ENCODE data around the gene BMP8B.
A peak's percentile ranks its signal among the peaks of the same experiment; 100 is the strongest.
"Not testable (repeated sequence)": the region's sequence is repeated elsewhere in the genome, so short reads cannot be mapped to it uniquely, and the experiment has no call there.

BMP8B gene

DNA sequence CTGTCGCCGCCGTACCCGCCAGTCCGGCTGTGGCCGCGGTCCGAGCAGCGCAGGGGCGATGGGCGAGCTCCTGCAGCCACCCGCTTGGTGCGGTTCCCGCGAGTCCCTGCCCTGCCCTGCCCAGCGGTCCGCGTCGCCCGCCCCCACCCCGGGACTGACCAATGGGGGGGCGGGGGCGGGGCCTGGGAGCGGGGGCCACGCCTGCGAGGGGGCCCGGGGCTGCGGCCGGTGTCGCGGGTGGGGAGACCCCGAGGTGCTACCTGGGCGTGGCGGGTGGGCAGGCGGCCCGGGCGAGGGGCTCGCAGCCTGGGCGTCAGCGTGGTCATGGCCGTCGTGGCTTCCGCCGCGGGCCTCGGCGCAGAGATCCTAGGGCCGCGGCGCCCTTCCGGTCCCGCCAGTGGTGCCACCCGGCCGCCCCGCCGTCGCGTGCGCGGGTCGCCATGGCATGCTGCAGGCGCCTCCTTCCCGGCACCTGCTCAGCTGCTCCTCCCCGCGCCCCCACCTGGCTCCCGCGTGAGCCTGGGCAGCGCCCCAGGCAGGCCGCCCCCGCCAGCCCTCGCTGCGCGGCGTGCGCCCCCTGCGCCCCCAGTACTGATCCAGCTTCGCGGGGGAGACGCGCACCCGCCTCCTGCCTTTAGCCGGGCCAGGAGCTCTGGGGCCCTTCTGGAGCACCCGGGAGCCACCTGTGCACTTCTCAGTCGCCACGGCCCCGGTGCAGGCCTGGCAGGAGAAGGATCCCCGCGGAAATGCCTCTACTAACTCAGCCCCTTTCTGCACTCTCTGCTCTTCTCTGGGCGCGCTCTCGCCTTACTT is at the start of gene BMP8B:
Gene BMP8B (minus strand): TSS at position 108 of the 813 bp plus-strand sequence. CDS start 380 bp downstream, outside the sequence.
- DNase-seq, result peak; percentile 37

DNA sequence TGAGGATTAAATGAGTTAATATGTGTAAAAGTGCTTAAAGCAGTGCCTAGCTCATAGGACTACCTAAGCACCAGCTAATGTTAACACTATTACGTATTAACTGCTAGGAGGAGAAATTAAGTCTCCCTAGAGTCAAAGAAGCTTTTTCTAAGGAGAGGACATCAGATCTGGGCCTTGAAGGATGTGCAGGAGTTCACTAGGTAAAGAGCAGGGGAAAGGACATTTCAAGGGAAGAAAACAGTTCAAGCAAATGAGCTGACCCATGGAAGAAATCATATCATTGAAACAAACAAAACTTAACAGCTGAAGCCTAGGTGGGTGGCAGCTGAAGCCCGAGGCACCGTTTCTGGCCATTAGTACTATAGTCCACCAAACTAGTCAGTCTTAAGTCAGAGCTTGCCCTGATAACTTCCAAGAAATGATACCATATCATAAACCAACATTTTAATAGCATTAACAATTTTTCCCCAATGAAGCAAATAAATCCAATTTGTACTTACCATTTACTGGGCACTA is 48.0 kb upstream of the BMP8B start:
- DNase-seq, result no peak

DNA sequence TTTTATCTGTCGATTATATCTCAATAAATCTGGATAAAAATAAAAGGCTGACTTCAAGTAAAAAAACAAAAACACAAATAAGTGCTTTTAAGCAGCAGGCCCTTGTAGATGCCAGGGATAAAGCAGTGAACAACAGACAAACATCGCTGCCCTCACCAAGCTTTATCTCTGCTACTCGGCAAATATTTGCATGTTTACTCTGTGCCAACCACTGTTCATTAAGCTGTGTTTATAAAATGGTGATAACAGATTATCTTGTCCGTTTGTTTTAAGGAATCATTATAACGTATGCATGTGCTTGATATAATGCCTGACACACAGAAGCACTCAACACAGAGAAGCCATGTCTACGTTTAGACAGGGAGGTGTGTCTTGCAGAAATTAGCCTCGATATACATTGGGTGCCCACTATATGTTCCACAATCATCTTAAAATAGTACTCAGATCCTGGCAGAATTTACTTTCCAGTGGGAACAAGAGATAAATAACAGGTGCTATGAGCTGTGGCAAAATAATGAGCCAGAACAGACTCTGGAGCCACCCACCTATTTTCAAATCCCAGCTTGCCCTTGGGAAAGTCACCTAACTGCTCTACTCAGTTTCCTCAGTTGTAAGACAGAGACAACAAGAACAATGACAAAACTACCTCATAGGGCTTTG is 47.4 kb upstream of the BMP8B start:
- DNase-seq, result no peak

- no peak for DNase-seq
These were observed 46.4 kb upstream of the BMP8B start for GRCh38 chr1:39835110-39835509.

- no peak for DNase-seq
These were observed 45.1 kb upstream of the BMP8B start for GRCh38 chr1:39833621-39834385.

GRCh38 chr1:39833121-39833520 is 44.5 kb upstream of the BMP8B start:
- DNase-seq, result no peak

DNA sequence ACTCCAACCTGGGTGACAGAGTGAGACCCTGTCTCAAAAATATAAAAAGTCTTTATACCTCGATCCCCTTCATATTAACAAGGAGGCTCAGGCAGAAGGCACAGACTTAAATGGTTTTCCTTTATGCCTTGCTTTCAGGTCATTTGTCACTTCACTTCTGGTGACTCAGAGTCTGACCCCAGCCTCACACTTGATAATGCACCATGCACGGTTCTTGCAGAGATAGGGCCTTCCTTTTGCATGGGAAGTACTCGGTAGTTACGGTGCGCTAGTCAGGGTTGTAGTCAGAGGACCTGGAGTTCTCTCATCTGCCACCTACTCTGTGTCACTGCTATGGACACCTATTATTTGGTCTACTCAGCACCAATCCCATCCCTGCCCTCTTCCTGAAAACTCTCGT is 43.6 kb upstream of the BMP8B start:
- DNase-seq, result no peak

DNA sequence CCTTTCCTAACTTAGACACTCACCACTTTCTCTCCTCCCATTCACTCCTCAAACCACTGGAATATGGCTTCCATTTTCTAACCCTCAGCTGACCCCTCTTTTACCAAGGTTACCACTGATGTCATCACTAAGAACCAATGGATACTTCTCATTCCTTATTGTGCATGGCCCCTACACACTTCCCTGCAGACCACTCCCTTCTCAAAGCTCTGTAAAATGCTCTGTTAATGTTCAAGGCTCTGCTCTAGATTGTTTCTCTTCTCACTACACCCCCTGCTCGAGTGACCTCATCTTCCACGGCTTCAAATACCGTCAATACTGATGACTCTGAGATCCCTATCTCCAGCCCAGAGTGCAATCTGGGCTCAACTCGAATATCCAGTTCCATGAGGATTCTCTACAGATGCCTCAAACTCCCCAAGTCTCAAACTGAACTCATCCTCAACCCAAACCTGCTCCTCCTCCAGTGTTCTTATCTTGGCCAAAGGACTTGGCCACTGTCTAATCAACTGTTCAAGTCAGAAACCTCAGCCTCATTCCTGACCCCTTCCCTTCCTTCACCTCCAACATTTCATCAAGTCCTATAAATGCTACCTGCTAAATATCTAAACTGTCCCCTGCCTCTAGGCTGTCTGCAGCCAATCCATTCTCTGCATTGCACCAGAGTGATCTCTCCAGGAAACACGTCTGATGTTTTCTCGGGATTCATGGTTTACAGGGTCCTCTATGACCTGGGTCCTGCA is 41.3 kb upstream of the BMP8B start:
- DNase-seq, result no peak

DNA sequence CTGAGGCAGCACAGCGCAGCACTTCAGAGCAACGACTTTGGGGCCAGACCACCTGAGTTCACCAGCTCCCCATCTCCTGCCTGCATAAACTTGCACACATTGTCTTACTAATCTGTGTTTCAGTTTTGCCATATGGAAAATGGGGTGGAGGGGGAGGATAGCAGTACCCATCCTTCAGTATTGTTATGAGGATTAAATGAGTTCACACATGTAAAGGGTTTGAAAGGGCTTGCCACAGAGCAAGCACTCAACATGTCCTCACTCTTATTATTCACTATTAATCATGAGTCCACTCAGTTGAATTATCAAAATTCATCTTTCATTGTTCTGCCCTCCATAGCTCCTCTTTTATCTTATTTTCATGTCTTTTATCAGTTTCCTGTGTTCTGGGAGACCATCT is 40.1 kb upstream of the BMP8B start:
- no peak for DNase-seq

GRCh38 chr1:39828255-39828654 is 39.6 kb upstream of the BMP8B start:
- DNase-seq, result not testable (repeated sequence)

GRCh38 chr1:39827201-39827600 is 38.5 kb upstream of the BMP8B start:
- no peak for DNase-seq

- DNase-seq, result no peak
These were observed 37.9 kb upstream of the BMP8B start for GRCh38 chr1:39826583-39826982.

DNA sequence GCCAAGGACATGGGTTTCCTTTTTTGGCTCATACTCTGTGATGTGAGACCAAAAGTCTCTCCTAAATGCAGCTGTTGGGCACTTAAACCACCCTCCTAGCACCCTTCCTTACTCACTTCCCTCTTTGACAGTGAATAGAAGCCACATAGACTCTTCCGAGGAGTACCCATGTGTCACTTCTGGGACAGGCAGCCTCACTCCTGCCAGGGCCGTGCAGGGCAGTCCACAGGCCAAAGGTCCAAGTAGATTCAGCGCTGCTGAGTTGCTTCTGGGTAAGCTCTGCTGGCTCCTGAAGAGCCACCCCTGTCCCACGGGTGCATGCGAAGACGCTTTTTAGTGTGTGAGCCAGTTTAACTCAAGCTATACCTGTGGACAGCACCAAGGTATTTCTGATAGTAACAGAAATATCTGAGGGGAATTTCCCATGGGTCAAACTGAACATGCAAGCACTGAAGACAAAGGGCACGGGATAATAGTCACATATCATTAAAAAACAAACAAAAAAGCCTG is 36.8 kb upstream of the BMP8B start:
- no peak for DNase-seq

DNA sequence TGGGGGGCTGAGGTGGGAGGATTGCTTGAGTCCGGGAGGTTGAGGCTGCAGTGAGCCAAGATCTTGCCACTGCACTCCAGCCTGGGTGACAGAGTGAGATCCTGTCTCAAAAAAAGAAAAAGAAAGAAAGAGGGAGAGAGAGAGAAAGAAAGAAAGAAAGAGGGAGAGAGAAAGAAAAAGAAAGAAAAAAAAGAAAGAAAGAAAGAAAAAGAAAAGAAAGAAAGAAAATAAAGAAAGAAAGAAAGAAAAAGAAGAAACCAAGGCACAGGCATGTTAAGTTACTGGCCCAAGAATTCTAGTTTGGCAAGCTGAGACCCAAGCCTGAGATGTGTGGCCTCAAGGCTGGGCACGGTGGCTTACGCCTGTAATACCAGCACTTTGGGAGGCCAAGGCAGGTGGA is 34.8 kb upstream of the BMP8B start:
- DNase-seq, result not testable (repeated sequence)

DNA sequence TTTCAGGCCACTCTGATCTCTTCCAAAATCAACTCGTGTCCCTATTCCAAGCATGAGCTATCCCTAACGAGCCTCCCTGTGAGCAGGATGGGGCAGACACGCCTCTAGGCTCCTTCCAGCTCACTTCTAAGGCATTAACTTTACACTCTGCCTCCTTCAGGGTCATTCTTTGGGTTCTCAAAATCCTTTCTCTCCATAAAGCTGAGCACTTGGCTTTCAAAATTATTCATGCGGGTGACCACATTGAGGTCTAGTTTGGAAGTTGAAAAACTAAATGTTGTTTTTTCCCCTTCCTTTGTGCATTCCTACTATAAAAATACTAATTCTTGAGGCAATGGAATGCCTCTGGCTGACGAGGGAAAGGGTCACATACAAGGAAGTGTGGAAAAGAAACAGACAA is 33.5 kb upstream of the BMP8B start:
- no peak for DNase-seq

- DNase-seq, result no peak
These were observed 30.6 kb upstream of the BMP8B start for GRCh38 chr1:39819091-39819812.

DNA sequence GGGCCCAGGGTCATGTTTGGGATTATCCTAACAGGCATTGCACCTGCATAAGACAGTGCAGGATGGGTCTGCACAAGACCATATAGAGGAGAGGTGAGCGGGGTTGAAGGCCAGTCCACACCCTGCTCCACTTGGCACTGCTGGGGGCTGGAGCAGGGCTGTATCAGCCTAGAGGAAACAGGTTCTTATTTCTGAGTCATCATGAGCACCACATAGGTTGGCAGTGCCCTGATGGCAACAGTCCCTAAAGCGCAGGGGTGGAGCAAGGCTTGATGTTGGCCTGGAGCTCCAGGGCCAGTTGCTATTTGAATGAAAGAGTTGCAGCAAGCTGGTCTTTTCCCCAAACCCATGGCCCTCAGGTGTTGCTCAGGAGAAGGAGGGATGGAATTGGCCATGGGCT is 29.8 kb upstream of the BMP8B start:
- no peak for DNase-seq

DNA sequence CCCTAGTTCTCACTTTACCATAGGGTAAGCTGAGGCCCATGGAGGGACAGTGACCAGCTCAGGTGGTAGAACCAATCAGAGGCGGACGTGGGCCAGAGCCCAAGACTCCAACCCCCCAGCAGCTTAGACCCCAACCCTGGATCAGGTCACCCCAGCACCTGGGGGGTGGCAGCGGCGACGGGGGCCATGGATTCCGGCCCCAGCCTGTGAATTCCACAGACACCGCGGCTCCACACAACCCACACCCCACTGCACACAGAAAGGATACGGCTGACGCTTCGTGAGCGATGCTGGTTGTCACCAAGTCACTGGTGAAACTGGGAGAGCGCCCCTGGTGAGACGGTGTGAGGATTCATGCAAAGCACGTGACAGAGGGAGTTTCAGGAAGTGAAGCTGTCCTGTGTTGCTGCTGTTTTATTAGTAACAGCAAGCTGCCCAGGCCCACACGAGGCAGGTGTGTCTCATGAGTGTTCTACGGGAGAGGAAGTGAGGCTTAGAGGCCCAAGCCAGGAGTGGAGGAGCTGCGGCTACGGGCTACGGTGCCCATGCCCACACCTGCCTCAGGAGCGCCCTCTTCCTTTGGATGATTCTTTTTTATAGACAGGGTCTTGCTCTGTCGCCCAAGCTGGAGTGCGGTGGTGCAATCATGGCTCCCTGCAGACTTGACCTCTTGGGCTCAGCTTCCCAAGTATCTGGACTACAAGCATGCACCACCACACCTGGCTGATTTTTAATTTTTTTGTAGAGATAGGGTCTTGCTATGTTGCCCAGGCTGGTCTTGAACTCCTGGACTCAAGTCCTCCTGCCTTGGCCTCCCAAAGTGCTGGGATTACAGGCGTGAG is 28.6 kb upstream of the BMP8B start:
- DNase-seq, result peak; percentile 69

- DNase-seq, result peak; percentile 40
These were observed 27.9 kb upstream of the BMP8B start for GRCh38 chr1:39816415-39817090.

DNA sequence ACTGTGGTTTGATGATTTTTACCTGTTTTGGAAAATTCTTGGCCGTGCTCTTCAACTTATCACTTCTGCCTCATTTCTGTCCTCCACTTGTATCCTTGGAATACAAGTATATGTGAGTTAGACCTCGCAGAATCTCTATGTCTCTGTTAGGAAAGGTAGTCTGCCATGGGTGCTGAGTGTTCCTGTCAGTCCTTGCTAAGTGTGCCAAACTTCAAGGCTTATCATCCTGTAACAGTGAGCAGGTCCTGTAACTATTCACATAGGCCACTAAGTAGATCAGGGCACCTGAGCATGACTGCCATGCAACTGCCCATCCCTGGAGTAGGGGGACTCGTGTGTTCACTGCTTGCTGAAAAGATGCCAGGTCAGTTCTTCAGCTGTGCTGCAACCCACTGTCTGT is 24.2 kb upstream of the BMP8B start:
- DNase-seq, result no peak
